HG03520 (cell line): ENCODE data around the gene RAB31.

Experiments used
- ATAC-seq: cut with Tn5 transposase; IDR thresholded peaks from one replicate; pipeline ENCODE4 v1.9.1; 2021; ENCODE audit warnings: mild to moderate bottlenecking, moderate library complexity; ENCODE audit not compliant: unreplicated experiment

RAB31 gene

DNA sequence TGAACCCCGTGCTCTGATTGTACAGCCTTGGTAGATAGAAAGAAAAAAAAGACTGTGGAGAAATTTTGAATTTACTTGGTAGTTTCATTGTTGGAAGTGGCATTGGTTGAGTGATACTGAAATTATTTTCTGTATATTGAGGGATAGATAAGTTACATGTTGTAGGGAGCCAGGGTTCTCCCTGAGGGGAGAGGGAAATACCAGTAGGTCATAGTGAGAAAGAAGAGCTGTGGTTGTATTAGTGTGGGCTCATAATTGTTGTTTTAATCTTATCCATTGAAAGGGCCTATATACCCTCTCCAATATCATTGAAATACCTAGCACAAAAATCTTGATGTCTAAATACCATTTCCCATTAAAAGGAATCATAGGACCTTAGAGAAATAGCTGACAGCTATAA lies 16.9 kb upstream of the RAB31 start:
- ATAC-seq, result no peak

DNA sequence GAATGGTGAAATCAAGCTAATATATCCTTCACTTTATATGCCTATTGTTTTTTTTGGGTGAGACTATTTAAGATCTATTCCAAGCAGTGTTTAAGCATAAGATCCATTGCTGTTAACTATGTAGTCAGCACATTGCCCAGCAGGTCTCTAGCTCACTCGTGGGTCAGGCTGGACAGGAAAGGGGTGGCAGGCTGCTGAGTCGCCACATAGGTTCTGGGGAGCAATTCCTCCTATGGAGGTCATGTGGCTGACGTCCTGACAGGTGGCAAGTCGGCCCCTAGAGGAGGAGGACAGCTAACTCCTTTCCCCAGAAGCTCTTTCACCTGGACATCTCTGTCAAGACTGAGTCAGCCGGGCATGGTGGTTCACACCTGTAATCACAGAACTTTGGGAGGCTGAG lies 13.9 kb upstream of the RAB31 start:
- ATAC-seq, result no peak

GRCh38 chr18:9694952-9695495 lies 13.1 kb upstream of the RAB31 start:
- no peak for ATAC-seq

GRCh38 chr18:9695605-9696004 lies 12.5 kb upstream of the RAB31 start:
- ATAC-seq, result no peak

DNA sequence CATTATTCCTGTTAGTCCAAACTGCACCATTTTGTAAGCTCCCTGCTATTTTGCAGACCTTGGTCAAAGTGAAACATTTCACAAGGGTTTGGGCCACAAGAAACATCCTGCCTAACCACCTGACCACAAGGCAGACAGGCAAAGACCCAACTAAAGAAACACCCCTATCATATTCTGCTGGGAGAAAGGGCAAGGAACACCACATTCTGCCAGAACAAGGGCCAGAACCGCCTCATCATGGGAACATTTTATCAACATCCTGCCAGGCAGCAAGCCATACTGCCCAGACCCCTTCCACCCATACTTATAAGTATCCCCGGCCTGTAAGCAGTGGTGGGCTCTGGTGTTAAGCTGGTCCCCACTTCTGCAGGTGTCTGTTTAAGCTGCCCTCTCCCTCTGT lies 12.0 kb upstream of the RAB31 start:
- ATAC-seq, result no peak

- no peak for ATAC-seq
Observed at GRCh38 chr18:9696701-9697100, 11.4 kb upstream of the RAB31 start.

GRCh38 chr18:9697121-9697520 lies 11.0 kb upstream of the RAB31 start:
- ATAC-seq, result no peak

GRCh38 chr18:9698497-9698896 lies 9.6 kb upstream of the RAB31 start:
- no peak for ATAC-seq

GRCh38 chr18:9700261-9700796 lies 7.8 kb upstream of the RAB31 start:
- ATAC-seq, result no peak

DNA sequence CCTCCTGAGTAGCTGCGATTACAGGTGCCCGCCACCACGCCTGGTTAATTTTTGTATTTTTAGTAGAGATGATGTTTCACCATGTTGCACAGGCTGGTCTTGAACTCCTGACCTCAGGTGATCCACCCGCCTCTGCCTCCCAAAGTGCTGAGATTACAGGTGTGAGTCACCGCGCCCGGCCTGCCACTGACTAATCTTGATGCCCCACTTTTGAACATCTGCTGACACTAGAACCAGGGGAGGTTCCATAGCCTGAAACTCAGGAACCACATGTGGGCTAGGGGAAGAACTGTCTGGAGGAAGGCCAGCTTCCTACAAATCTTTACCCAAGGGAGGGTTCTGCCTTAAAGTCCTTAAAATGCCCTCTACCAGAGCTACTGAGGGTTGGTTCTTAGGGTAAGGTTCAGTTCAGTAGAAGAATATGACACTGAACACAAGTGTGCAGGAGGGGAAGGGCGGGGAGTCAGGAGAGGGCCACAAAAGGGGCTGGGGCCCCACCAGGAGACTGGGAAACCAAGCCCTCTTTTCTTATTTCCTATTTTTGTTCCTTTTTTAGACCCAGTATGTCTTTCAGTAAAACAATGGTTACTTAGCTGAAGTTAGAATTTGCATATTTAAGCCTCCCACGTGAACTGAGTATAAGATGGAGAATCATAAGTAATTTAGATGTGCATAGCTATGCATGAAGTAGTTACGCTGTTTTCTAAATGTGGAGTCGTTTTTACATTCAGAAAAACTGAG lies 6.3 kb upstream of the RAB31 start:
- no peak for ATAC-seq

- ATAC-seq, result no peak
Observed at GRCh38 chr18:9704233-9705118, 3.6 kb upstream of the RAB31 start.

DNA sequence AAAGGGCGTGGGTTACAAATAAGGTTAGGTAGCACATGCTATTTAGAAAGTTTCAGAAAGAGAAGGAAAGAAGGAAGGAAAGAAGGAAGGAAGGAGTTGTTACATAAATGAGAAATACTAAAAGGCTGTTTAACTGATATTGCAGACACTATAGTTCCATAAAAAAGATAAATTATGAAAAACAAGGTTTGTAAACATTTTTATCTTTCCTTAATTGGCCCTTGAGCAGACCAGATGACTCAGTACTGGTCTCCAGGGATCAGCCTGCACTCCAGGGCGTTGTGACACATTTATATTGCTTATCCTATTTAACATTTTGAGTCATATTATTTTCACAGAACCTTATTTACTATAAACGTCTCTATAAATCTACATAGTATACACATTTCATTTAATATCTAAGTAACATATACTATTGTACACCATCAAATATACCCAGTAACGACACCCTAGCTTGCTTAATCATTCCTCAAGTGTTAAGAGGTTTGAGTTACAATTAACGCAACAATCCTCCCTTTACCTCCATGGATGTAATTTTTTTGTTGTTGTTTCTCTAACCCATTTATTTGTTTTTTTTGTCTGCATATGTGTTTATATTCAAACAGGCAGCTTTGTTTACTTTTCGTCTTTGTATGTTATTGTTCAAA lies 2.8 kb upstream of the RAB31 start:
- ATAC-seq, result no peak

- no peak for ATAC-seq
Observed at GRCh38 chr18:9706081-9706935, 1.8 kb upstream of the RAB31 start.

DNA sequence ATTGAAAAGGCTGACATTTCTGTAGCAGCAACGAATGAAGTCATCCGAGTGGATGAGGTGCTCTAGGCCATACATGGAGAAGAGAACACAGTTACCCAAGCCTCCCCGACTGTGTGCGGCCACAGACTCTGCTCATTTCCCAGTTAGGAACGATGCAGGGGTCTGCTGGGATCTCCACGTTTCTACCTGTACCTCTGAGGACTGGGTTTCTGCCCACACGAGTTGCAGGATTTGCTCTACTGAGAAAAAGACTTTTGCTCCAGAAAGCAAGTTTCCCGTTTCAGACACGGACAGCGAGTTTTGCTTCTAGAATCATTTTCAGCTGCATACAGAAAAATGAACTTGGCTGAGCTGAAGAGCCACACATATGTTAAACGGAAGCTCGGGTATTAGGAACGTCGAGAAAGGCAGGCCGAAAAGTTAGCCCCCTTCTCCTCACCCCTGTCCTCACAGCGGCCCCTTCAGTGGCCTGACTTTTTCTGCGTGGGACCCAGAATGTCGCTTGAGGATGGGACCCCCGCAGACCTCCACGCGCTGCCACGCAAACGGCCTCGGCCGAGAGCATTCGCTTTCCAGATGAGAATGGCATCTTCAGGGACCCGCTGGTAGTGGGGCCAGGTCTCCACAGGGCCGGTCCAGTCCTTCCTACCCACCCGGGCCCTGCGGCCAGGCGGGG lies 582 bp upstream of the RAB31 start:
- ATAC-seq, result peak; percentile 2

DNA sequence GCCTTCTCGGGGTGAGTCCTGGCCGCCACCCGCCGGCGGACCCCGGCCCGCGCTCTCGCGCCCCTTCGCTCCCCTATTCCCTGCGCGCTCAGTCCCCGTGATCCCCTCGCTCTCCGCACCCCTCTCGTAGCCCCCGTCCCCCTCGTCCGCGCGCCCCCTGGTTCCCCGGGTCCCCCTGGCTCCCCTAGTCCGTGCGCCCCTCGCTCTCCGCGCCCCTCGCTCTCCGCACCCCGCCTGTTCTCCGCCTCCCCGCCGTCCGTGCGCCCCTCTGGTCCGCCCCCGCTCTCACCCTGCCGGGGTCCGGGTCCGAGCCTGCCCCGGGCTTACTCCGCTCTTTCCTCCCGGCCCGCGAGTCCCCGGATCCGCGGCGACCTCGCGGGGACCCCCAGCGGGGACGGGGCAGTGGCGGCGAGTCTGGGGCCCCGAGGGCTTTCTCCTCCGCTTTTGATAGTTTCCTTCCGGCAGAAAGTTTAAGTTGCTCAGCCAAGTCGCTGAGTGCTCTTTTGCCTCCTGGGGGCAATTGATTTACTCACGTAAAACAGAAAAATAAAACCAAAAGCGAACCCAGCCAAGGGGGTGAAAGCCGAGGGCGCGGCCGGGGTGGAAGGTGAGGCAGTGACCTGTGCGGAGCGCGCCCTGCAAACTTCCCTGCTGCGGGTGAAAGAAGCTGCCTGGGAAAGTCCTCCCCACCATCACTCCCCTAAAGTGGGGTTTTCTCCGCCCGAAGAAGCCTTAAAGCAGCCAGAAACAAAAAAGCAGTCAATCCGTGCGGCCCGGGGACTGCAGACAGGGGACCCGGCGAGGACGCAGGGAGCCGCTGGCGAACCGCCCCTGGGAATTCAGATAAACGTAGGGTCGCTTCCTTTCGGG lies 568 bp downstream of the RAB31 start:
- no peak for ATAC-seq

DNA sequence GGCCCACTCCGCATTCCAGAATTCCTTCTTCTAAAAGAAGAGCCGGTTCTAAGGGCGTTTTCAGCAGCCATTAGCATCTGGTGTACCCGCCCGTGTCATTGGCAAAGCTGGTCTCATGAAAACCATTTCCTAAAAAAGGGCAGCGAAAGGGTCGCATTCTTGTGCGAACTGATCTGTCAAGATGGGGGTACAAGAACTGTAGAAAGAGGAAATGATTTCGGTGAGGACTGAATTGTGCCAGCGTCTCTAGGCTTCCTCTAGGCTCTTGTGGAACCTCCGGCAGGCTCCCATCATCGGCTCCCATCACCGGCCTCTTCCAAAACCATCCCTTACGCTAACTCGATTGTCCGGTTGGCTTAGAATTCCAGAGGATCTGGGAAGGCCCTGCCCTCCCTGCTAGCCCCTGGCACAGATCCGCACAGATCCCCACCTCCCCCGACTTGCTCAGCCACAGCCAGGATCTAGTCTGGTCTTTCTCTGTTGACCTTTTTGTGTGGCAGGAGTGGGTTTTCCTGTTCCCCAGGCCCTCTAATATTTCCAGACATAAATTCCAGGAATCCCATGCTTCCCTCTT lies 1.3 kb downstream of the RAB31 start:
- ATAC-seq, result no peak

- ATAC-seq, result no peak
Observed at GRCh38 chr18:9710037-9710436, 1.9 kb downstream of the RAB31 start.

DNA sequence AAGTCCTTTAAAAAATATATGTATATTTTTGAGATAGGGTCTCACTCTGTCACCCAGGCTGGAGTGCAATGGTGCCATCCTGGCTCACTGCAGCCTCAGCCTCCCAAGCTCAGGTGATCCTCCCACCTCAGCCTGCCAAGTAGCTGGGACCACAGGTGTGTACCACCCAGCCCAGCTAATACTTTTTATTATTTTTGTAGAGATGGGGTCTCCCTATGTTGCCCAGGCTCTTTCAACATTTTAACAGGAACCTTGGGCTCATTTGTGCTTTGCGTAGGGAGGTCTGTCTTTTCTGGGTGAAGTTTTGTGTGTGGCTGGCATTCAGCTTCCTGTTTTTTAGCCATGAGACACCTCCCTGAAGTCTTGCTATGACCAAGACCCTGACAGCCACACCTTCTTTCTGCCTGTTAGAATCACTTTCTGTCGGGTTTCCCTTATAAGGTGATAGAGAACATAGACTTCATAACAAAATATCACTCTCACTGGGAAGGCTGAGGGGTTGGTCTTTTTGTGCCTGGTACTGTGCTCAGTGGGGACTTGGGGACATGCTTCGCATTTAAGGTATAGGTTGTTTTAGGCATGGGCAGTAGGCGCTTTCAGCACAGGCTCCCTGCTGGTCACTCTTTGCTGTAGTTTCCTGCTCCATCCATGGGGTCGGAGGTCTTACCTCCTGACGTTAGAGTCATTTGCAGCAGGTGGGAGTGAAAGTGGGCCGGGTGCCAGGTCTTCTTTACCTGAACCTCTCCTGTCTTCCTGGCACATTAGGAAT lies 3.4 kb downstream of the RAB31 start:
- ATAC-seq, result peak; percentile 74
